Measurements from ENCODE around the gene TMEM79. TPM values are rescaled to one million over a fixed set of nuclear protein-coding genes. Genes with fewer than 3 reads are reported as not detected.
"Not testable (repeated sequence)": the region's sequence is repeated elsewhere in the genome, so short reads cannot be mapped to it uniquely, and the experiment has no call there.

The TMEM79 gene
- total and polyA plus RNA-seq, 2 donors = 3.4 to 10.2 TPM

DNA sequence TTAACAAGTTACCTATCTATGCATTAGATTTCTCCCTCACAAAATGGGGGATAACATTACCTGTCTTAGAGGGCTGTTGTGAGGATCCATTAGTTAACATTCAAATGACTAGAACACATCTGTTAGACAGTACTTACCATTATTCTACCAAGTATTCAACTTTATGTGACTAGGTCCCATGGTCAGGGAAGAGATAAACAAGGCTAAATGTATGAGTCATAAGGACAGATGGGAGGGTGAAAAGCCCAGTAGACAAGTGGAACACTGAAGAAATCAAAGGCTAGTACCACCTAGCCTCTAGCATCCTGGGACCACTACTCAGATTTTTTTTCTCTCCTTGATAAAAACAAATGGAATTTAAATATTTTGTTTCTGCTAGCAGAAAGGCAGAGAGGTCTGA lies 24.0 kb downstream of the TMEM79 start:
- Histone ChIP-seq H3K27ac (ENCODE audit: low read depth in 1 of 2, low read length in 1 of 2) (no peak overlapping the region), H3K36me3 (ENCODE audit: control insufficient read depth in 2 of 2, insufficient read depth in 2 of 2, low read length in 1 of 2) (peaks cover 57 to 65% of the 10 kb centered on the region in 2 donors), H3K9me3 (ENCODE audit: control insufficient read depth in 2 of 2, insufficient read depth in 1 of 2, low read length in 1 of 2) (peaks cover 0 to 3% of the 10 kb centered on the region in 2 donors), H3K4me1 (ENCODE audit: control insufficient read depth in 2 of 2, insufficient read depth in 2 of 2, low read length in 2 of 2) (no peaks in the 10 kb centered on the region), H3K4me3 (ENCODE audit: low read length in 2 of 2) (no peak overlapping the region), H3K27me3 (ENCODE audit: control insufficient read depth in 2 of 2, insufficient read depth in 1 of 2, low read length in 1 of 2) (no peaks in the 10 kb centered on the region)
- DNase-seq (ENCODE audit: low read depth in 6 of 9, low spot score in 9 of 9) = no peak

DNA sequence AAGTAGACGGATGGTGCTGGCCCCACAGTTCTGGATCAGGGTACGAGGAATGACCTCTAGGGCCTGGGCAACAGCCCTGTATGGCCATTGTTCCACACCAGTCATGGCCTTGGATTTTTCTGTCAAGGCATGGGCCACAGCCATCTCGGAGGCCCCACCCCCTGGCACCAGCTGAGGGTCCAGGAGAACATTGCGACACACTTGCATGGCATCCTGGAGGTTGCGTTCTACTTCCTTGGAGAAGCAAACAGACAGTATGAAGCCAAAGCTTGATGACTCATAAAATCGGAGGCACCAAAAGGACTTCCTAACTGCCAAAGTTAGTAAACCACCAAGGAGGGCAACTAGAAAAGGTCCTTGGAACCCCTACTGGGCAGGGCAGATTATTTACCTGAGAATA lies 26.8 kb downstream of the TMEM79 start:
- Histone ChIP-seq H3K36me3 (ENCODE audit: control insufficient read depth in 2 of 2, insufficient read depth in 2 of 2, low read length in 1 of 2) (peaks cover 61 to 80% of the 10 kb centered on the region in 2 donors), H3K9me3 (ENCODE audit: control insufficient read depth in 2 of 2, insufficient read depth in 1 of 2, low read length in 1 of 2) (peaks cover 0 to 3% of the 10 kb centered on the region in 2 donors), H3K27ac (ENCODE audit: low read depth in 1 of 2, low read length in 1 of 2) (no peak overlapping the region), H3K4me3 (ENCODE audit: low read length in 2 of 2) (no peak overlapping the region), H3K4me1 (ENCODE audit: control insufficient read depth in 2 of 2, insufficient read depth in 2 of 2, low read length in 2 of 2) (no peaks in the 10 kb centered on the region), H3K27me3 (ENCODE audit: control insufficient read depth in 2 of 2, insufficient read depth in 1 of 2, low read length in 1 of 2) (no peaks in the 10 kb centered on the region)
- no peak for DNase-seq (ENCODE audit: low read depth in 6 of 9, low spot score in 9 of 9)
- 97% methylated on average over 6 of the region's 6 CpGs for WGBS

DNA sequence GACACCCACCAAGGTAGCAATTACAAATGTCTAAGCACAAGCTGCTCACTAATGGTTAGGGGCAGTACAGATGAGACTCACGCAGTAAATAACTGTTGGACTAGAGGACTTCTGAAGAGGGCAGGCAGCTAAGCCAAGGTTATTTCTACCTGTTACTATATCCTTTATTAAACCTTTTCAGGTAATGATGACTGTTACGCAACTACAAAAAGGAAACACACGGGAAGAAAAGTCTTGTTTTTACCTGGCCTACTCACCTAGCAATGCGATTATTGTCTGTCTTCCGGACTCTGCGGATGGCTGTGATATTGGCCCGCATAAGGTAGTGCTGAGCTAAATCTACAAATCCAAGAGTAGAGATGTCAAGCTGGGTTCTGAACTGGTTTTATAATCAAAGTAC lies 32.8 kb downstream of the TMEM79 start:
- no peak for DNase-seq (ENCODE audit: low read depth in 6 of 9, low spot score in 9 of 9)
- Histone ChIP-seq H3K4me3 (ENCODE audit: low read length in 2 of 2) (no peak overlapping the region), H3K36me3 (ENCODE audit: control insufficient read depth in 2 of 2, insufficient read depth in 2 of 2, low read length in 1 of 2) (peaks cover 76 to 88% of the 10 kb centered on the region in 2 donors)

DNA sequence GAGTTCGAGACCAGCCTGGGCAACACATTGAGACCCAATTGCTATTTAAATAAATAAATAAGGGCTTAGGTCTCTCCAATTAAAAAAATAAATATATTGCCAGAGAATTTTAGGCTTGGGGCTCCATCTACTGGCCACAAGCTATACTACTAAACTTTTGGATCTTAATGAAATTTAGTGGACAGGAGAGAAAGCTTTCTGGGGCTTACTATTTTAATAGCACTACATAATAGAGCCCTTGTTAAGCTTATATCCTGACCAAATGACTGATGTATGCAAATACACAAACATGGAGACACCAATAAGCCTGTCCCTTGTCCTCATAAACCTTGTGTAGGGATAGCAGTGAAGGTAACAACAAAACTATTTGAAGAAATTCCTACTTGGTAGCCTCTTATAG lies 35.5 kb downstream of the TMEM79 start:
- no peak overlapping the region for H3K27ac ChIP-seq (ENCODE audit: low read depth in 1 of 2, low read length in 1 of 2)
- H3K9me3 ChIP-seq (ENCODE audit: control insufficient read depth in 2 of 2, insufficient read depth in 1 of 2, low read length in 1 of 2) = no peaks in the 10 kb centered on the region
- DNase-seq (ENCODE audit: low read depth in 6 of 9, low spot score in 9 of 9) = peak in 2 of 9 donors; percentile 21 to 24
- H3K36me3 ChIP-seq (ENCODE audit: control insufficient read depth in 2 of 2, insufficient read depth in 2 of 2, low read length in 1 of 2) = peaks cover 79 to 84% of the 10 kb centered on the region in 2 donors
- no peak overlapping the region for H3K4me3 ChIP-seq (ENCODE audit: low read length in 2 of 2)
- H3K27me3 ChIP-seq (ENCODE audit: control insufficient read depth in 2 of 2, insufficient read depth in 1 of 2, low read length in 1 of 2) = no peaks in the 10 kb centered on the region
- WGBS = 96% methylated on average over 1 of the region's 1 CpG
- no peaks in the 10 kb centered on the region for H3K4me1 ChIP-seq (ENCODE audit: control insufficient read depth in 2 of 2, insufficient read depth in 2 of 2, low read length in 2 of 2)

More for the DNA sequence above, 32.8 kb downstream of the TMEM79 start:
- no peaks in the 10 kb centered on the region for H3K27me3 ChIP-seq (ENCODE audit: control insufficient read depth in 2 of 2, insufficient read depth in 1 of 2, low read length in 1 of 2)
- WGBS = 98% methylated on average over 7 of the region's 7 CpGs
- no peaks in the 10 kb centered on the region for H3K4me1 ChIP-seq (ENCODE audit: control insufficient read depth in 2 of 2, insufficient read depth in 2 of 2, low read length in 2 of 2)
- peaks cover 0 to 3% of the 10 kb centered on the region in 2 donors for H3K9me3 ChIP-seq (ENCODE audit: control insufficient read depth in 2 of 2, insufficient read depth in 1 of 2, low read length in 1 of 2)
- no peak overlapping the region for H3K27ac ChIP-seq (ENCODE audit: low read depth in 1 of 2, low read length in 1 of 2)

DNA sequence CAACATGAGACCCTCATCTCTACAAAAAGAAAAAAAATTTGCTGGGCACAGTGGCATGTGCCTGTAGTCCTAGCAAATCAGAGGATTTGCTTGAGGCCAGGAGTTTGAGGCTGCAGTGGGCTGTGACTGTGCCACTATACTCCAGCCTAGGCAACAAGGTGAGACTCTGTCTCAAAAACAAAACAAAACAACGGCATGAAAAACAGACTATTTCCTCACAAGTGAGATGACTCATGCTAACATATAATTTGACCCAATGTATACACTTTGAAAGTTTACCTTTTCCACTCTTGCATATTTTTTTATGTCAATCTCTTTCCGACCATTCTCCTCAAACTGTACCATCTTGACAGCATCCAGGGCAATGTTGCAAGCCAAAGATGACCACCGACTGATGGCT lies 36.4 kb downstream of the TMEM79 start:
- H3K9me3 ChIP-seq (ENCODE audit: control insufficient read depth in 2 of 2, insufficient read depth in 1 of 2, low read length in 1 of 2) = no peaks in the 10 kb centered on the region
- no peak overlapping the region for H3K27ac ChIP-seq (ENCODE audit: low read depth in 1 of 2, low read length in 1 of 2)
- no peak overlapping the region for H3K4me3 ChIP-seq (ENCODE audit: low read length in 2 of 2)
- H3K4me1 ChIP-seq (ENCODE audit: control insufficient read depth in 2 of 2, insufficient read depth in 2 of 2, low read length in 2 of 2) = no peaks in the 10 kb centered on the region
- H3K36me3 ChIP-seq (ENCODE audit: control insufficient read depth in 2 of 2, insufficient read depth in 2 of 2, low read length in 1 of 2) = peaks cover 82 to 86% of the 10 kb centered on the region in 2 donors
- 96% methylated on average over 3 of the region's 3 CpGs for WGBS
- no peaks in the 10 kb centered on the region for H3K27me3 ChIP-seq (ENCODE audit: control insufficient read depth in 2 of 2, insufficient read depth in 1 of 2, low read length in 1 of 2)
- no peak for DNase-seq (ENCODE audit: low read depth in 6 of 9, low spot score in 9 of 9)

DNA sequence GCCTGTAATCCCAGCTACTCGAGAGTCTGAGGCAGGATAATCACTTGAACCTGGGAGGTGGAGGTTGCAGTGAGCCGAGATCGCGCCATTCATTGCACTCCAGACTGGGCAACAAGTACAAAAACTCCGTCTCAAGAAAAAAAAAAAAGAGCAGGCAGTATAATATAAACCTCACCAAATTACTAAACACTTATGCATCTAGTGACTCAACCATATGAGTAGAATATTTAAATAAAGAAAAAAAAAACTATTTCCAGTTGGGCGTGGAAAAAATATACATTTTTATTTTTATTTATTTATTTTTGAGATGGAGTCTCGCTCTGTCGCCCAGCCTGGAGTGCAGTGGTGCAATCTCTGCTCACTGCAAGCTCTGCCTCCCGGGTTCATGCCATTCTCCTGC lies 39.1 kb downstream of the TMEM79 start:
- not testable (repeated sequence) for H3K4me1 ChIP-seq (ENCODE audit: control insufficient read depth in 2 of 2, insufficient read depth in 2 of 2, low read length in 2 of 2); H3K27ac ChIP-seq (ENCODE audit: low read depth in 1 of 2, low read length in 1 of 2); H3K27me3 ChIP-seq (ENCODE audit: control insufficient read depth in 2 of 2, insufficient read depth in 1 of 2, low read length in 1 of 2); H3K4me3 ChIP-seq (ENCODE audit: low read length in 2 of 2); H3K9me3 ChIP-seq (ENCODE audit: control insufficient read depth in 2 of 2, insufficient read depth in 1 of 2, low read length in 1 of 2); DNase-seq (ENCODE audit: low read depth in 6 of 9, low spot score in 9 of 9)
- peaks cover 66 to 69% of the 10 kb centered on the region in 2 donors for H3K36me3 ChIP-seq (ENCODE audit: control insufficient read depth in 2 of 2, insufficient read depth in 2 of 2, low read length in 1 of 2)
- 98% methylated on average over 9 of the region's 9 CpGs for WGBS

DNA sequence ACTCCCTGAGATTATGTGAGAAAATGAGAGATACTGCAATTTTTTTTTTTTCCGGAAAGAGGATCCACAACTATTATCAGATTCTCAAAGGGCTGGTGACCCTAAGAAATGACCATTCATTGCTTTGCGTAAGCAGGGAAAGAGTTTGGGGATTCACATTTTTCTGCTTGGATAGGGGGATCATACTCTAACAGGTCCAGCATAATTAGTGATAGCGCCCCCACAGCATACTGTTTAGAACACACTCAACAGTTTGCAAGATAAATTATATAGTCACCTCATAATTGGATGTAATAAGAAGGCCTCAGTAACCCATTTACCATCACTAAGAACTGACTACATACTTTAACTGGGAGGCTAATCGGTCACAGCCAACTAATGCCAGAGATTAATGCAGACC lies 52.1 kb downstream of the TMEM79 start:
- Histone ChIP-seq H3K4me3 (ENCODE audit: low read length in 2 of 2) (peak overlapping the region in 1 of 2 donors; percentile 7), H3K4me1 (ENCODE audit: control insufficient read depth in 2 of 2, insufficient read depth in 2 of 2, low read length in 2 of 2) (peaks cover 10 to 11% of the 10 kb centered on the region in 2 donors), H3K36me3 (ENCODE audit: control insufficient read depth in 2 of 2, insufficient read depth in 2 of 2, low read length in 1 of 2) (peaks cover 28 to 41% of the 10 kb centered on the region in 2 donors), H3K9me3 (ENCODE audit: control insufficient read depth in 2 of 2, insufficient read depth in 1 of 2, low read length in 1 of 2) (no peaks in the 10 kb centered on the region), H3K27me3 (ENCODE audit: control insufficient read depth in 2 of 2, insufficient read depth in 1 of 2, low read length in 1 of 2) (no peaks in the 10 kb centered on the region), H3K27ac (ENCODE audit: low read depth in 1 of 2, low read length in 1 of 2) (no peak overlapping the region)
- WGBS = 92% methylated on average over 4 of the region's 4 CpGs
- DNase-seq (ENCODE audit: low read depth in 6 of 9, low spot score in 9 of 9) = no peak

DNA sequence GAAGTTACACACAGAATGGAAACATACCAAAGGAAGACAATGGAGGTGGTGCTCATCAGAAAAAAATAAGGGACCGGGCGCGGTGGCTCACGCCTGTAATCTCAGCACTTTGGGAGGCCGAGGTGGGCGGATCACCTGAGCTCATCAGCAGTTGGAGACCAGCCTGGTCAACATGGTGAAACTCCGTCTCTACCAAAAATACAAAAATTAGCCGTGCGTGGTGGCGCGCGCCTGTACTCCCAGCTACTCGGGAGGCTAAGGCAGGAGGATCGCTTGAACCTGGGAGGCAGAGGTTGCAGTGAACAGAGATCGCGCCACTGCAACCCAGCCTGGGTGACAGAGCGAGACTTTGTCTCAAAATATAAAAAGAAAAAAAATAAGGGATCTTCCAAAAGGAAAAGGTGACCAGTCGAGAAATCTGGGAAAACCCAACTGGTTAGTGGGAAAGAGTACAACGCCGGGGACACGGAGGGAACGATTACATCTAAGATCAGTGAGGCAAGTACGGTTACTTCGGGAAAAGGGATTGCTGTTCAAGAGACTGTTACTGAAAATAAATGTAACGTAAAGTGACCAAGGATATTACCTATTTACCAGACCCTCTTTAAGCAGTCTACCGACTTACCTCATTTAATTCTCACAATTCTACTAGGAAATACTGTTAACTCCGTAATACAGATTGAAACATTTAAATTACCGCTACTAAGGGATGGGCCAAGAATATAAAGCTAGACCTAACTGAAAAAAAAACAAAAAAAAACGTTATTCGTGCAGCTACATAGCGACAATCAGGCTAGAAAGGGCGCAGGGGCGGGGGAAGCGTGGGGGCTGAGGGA lies 53.1 kb downstream of the TMEM79 start:
- peak overlapping the region; percentile 72 to 81 for H3K4me3 ChIP-seq (ENCODE audit: low read length in 2 of 2)
- peak overlapping the region; percentile 59 to 83 for H3K27ac ChIP-seq (ENCODE audit: low read depth in 1 of 2, low read length in 1 of 2)
- WGBS = 42% methylated on average over 34 of the region's 34 CpGs
- peaks cover 22 to 32% of the 10 kb centered on the region in 2 donors for H3K36me3 ChIP-seq (ENCODE audit: control insufficient read depth in 2 of 2, insufficient read depth in 2 of 2, low read length in 1 of 2)
- H3K9me3 ChIP-seq (ENCODE audit: control insufficient read depth in 2 of 2, insufficient read depth in 1 of 2, low read length in 1 of 2) = no peaks in the 10 kb centered on the region
- DNase-seq (ENCODE audit: low read depth in 6 of 9, low spot score in 9 of 9) = no peak
- H3K4me1 ChIP-seq (ENCODE audit: control insufficient read depth in 2 of 2, insufficient read depth in 2 of 2, low read length in 2 of 2) = peaks cover 10 to 11% of the 10 kb centered on the region in 2 donors
- H3K27me3 ChIP-seq (ENCODE audit: control insufficient read depth in 2 of 2, insufficient read depth in 1 of 2, low read length in 1 of 2) = no peaks in the 10 kb centered on the region

DNA sequence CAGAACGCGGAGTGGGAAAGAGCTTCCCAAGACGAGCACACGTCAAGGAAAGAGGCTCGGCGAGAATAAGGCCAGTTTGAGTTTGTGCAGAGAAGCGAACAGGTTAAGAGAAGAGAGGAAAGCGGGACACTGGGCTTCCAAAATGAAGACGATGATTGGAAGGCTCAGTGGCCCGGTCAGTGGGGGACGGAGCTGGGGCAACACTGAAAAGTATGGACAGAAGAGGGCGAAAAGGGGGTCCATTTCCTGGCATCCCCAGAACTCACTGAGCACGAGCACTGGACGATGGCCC lies 53.7 kb downstream of the TMEM79 start:
- peak overlapping the region; percentile 59 to 83 for H3K27ac ChIP-seq (ENCODE audit: low read depth in 1 of 2, low read length in 1 of 2)
- no peaks in the 10 kb centered on the region for H3K9me3 ChIP-seq (ENCODE audit: control insufficient read depth in 2 of 2, insufficient read depth in 1 of 2, low read length in 1 of 2)
- peaks cover 10 to 11% of the 10 kb centered on the region in 2 donors for H3K4me1 ChIP-seq (ENCODE audit: control insufficient read depth in 2 of 2, insufficient read depth in 2 of 2, low read length in 2 of 2)
- peak in 1 of 9 donors; percentile 34 for DNase-seq (ENCODE audit: low read depth in 6 of 9, low spot score in 9 of 9)
- peaks cover 21 to 26% of the 10 kb centered on the region in 2 donors for H3K36me3 ChIP-seq (ENCODE audit: control insufficient read depth in 2 of 2, insufficient read depth in 2 of 2, low read length in 1 of 2)
- WGBS = under 1% methylated on average over 14 of the region's 14 CpGs
- H3K4me3 ChIP-seq (ENCODE audit: low read length in 2 of 2) = peak overlapping the region; percentile 72 to 81
- H3K27me3 ChIP-seq (ENCODE audit: control insufficient read depth in 2 of 2, insufficient read depth in 1 of 2, low read length in 1 of 2) = no peaks in the 10 kb centered on the region
